Right ventricle myocardium superior (tissue), 1 donor: ENCODE results near the gene STAC. TPM values are rescaled to one million over a fixed set of nuclear protein-coding genes. Genes with fewer than 3 reads are reported as not detected.

Source experiments
- ATAC-seq: fragments of 200-7000 bp; cut with Tn5 transposase; one replicate; pipeline ENCODE4 v1.9.1; 2020; ENCODE audit warnings: mild to moderate bottlenecking; ENCODE audit not compliant: poor library complexity
- DNase-seq: peaks from one replicate; pipeline ENCODE4 v3.0.0-alpha.2; 2020
- intact Hi-C: fragments of 100-400 bp; cut with DNase I; formaldehyde crosslinking; loops from one replicate; pipeline ENCODE4 v1.11.2; 2022
- long read RNA-seq: library from polyadenylated mRNA; unstranded; transcript quantifications from one replicate; pipeline ENCODE4 v2.0.0, GENCODE V29; 2021
- total RNA-seq: library from RNA; stranded (reverse); fragmentation: NEBNext Ultra II Directional; extraction: Animal tissue kit (Norgen Biotek cat#: 25700); gene quantifications from one replicate; pipeline ENCODE4 v1.2.1, GENCODE V29; 2021
- donor health status: DM: no; HTN: yes; CAD: no; lungs with severe emphysema.

Gene STAC
- 0.43 TPM for total RNA-seq
- long read RNA-seq, partial matches to known transcripts, result 0 of 1 reads
- long read RNA-seq, other reads (novel, unspliced or antisense), result 1 of 1 reads

- ATAC-seq, result peak; percentile 38
- peak; percentile 40 for DNase-seq
- intact Hi-C loops, result no loop called here
These were observed at the start of gene STAC for GRCh38 chr3:36380221-36381031. Gene STAC, plus strand, starts transcription at chr3:36380504. Its CDS starts 140 bp downstream, at chr3:36380644.

- DNase-seq, result no peak
- no peak for ATAC-seq
- intact Hi-C loops, result no loop called here
These were observed 48.2 kb upstream of the STAC start for GRCh38 chr3:36332139-36332538.

GRCh38 chr3:36362216-36362615, 18.1 kb upstream of the STAC start:
- DNase-seq, result no peak
- intact Hi-C loops, result no loop called here
- ATAC-seq, result no peak

GRCh38 chr3:36362973-36363372, 17.3 kb upstream of the STAC start:
- DNase-seq (no peak), ATAC-seq (no peak)
- intact Hi-C loops, result no loop called here

- intact Hi-C loops, result no loop called here
- DNase-seq (no peak), ATAC-seq (no peak)
These were observed 16.0 kb upstream of the STAC start for GRCh38 chr3:36364260-36364659.

GRCh38 chr3:36365829-36366228, 14.5 kb upstream of the STAC start:
- intact Hi-C loops, result no loop called here
- ATAC-seq, result no peak
- no peak for DNase-seq

GRCh38 chr3:36366308-36366707, 14.0 kb upstream of the STAC start:
- intact Hi-C loops, result no loop called here
- ATAC-seq (no peak), DNase-seq (no peak)

GRCh38 chr3:36367912-36368573, 12.3 kb upstream of the STAC start:
- no peak for ATAC-seq
- intact Hi-C loops, result no loop called here
- DNase-seq, result no peak

- intact Hi-C loops, result no loop called here
- ATAC-seq (no peak), DNase-seq (no peak)
These were observed 7.8 kb upstream of the STAC start for GRCh38 chr3:36372534-36372935.

- ATAC-seq, result no peak
- DNase-seq, result no peak
- intact Hi-C loops, result no loop called here
These were observed 7.2 kb upstream of the STAC start for GRCh38 chr3:36373084-36373483.

- no peak for DNase-seq
- no peak for ATAC-seq
- intact Hi-C loops, result no loop called here
These were observed 6.6 kb upstream of the STAC start for GRCh38 chr3:36373666-36374065.

- ATAC-seq (no peak), DNase-seq (no peak)
- intact Hi-C loops, result no loop called here
These were observed 458 bp upstream of the STAC start for GRCh38 chr3:36379872-36380220.

GRCh38 chr3:36381311-36381956, 1.1 kb downstream of the STAC start:
- DNase-seq, result no peak
- intact Hi-C loops, result no loop called here
- no peak for ATAC-seq

- intact Hi-C loops, result no loop called here
- ATAC-seq, result no peak
- DNase-seq, result no peak
These were observed 13.3 kb downstream of the STAC start for GRCh38 chr3:36393563-36393962.

- intact Hi-C loops, result no loop called here
- no peak for DNase-seq
These were observed 13.9 kb downstream of the STAC start for GRCh38 chr3:36394176-36394575.

GRCh38 chr3:36397841-36398240, 17.5 kb downstream of the STAC start:
- DNase-seq (no peak), ATAC-seq (no peak)
- intact Hi-C loops, result no loop called here

More at GRCh38 chr3:36394176-36394575, 13.9 kb downstream of the STAC start:
- ATAC-seq, result no peak

GRCh38 chr3:36399933-36400332, 19.6 kb downstream of the STAC start:
- intact Hi-C loops, result no loop called here
- ATAC-seq (no peak), DNase-seq (no peak)

GRCh38 chr3:36401056-36401455, 20.8 kb downstream of the STAC start:
- ATAC-seq (no peak), DNase-seq (no peak)
- intact Hi-C loops, result no loop called here

GRCh38 chr3:36403661-36404060, 23.4 kb downstream of the STAC start:
- intact Hi-C loops, result no loop called here
- DNase-seq (no peak), ATAC-seq (no peak)

GRCh38 chr3:36405190-36405589, 24.9 kb downstream of the STAC start:
- DNase-seq (no peak), ATAC-seq (no peak)
- intact Hi-C loops, result no loop called here
